DND-41 (cell line): ENCODE measurements around the gene GATB.

Experiments used
- EZH2 ChIP-seq: IDR thresholded peaks from 3 replicates; pipeline ENCODE4 v1.6.1; 2012; ENCODE audit warnings: borderline replicate concordance, low read depth, mild to moderate bottlenecking, moderate library complexity, low read length, inconsistent platforms; ENCODE audit not compliant: severe bottlenecking
- TF ChIP-seq, protein P1 (sequence below): IDR thresholded peaks from 2 replicates; pipeline ENCODE4 v1.5.1; 2012; ENCODE audit warnings: borderline replicate concordance, low read length, moderate library complexity, mild to moderate bottlenecking; ENCODE audit not compliant: poor library complexity, severe bottlenecking; ENCODE audit errors: extremely low read depth

DNA sequence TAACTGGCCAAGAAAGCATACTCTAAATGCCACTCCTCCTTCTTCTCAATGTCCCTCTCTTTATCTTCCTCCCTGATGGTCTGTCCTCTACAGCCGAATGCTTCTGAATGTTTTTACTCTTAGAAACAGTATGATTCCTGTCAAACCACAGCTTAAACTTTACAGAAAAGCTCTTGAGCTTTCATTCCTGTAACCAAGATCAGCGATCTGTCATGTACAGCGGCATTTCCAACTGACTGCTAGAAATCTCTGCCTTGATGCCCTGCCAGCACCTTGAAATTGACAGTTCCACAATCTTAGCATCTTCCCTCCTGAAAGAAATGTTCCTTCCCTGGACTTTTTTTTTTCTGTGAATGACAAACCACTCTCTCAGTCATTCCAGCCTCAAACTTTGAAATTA, 11.5 kb upstream of the GATB start:
- TF ChIP-seq EZH2: no peak
- TF ChIP-seq, protein P1, sequence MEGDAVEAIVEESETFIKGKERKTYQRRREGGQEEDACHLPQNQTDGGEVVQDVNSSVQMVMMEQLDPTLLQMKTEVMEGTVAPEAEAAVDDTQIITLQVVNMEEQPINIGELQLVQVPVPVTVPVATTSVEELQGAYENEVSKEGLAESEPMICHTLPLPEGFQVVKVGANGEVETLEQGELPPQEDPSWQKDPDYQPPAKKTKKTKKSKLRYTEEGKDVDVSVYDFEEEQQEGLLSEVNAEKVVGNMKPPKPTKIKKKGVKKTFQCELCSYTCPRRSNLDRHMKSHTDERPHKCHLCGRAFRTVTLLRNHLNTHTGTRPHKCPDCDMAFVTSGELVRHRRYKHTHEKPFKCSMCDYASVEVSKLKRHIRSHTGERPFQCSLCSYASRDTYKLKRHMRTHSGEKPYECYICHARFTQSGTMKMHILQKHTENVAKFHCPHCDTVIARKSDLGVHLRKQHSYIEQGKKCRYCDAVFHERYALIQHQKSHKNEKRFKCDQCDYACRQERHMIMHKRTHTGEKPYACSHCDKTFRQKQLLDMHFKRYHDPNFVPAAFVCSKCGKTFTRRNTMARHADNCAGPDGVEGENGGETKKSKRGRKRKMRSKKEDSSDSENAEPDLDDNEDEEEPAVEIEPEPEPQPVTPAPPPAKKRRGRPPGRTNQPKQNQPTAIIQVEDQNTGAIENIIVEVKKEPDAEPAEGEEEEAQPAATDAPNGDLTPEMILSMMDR: no peak
